H1 (cell line): ENCODE results near the gene UGT1A9. TPM values are rescaled to one million over a fixed set of nuclear protein-coding genes. Genes with fewer than 3 reads are reported as not detected.
"Not testable (repeated sequence)": the region's sequence is repeated elsewhere in the genome, so short reads cannot be mapped to it uniquely, and the experiment has no call there.

Experiments
- CTCF ChIA-PET: fragments of 300-600 bp; sonication (Branson Sonifier 250); formaldehyde crosslinking; loops from one replicate; lab custom pipeline; 2021; ENCODE audit not compliant: partially characterized antibody; lab: Charles Lee
- POLR2A ChIA-PET: fragments of 300-600 bp; sonication (Branson Sonifier 250); formaldehyde crosslinking; loops from one replicate; lab custom pipeline; 2021; ENCODE audit warnings: inconsistent platforms; ENCODE audit not compliant: partially characterized antibody; lab: Charles Lee
- DNase-seq, 2 experiments: peaks; one replicate each; pipeline versions ENCODE4 v3.0.0 to v3.0.0-alpha.2; 2010 to 2022; ENCODE audit warnings: low spot score in 2 of 2, low read depth in 1 of 2, mixed read lengths in 1 of 2
- FAIRE-seq: peaks from 2 replicates; lab custom pipeline; 2011; peaks lifted over from hg19 to GRCh38; lab: Jason Lieb, UNC
- H2AFZ ChIP-seq: 2 replicates; pipeline ENCODE4 v1.8.1; 2012; ENCODE audit warnings: low read length, inconsistent platforms
- H2AK5ac ChIP-seq: 2 replicates; pipeline ENCODE4 v1.6.1; 2013; ENCODE audit warnings: low read depth, low read length
- H2BK120ac ChIP-seq: replicated peaks from 2 replicates; pipeline ENCODE3; 2013; ENCODE audit warnings: low read depth, low read length, inconsistent platforms
- H2BK12ac ChIP-seq: 2 replicates; pipeline ENCODE4 v1.6.1; 2013; ENCODE audit warnings: low read depth, low read length
- H2BK15ac ChIP-seq: 2 replicates; pipeline ENCODE4 v1.6.1; 2013; ENCODE audit warnings: low read length
- H2BK20ac ChIP-seq: 2 replicates; pipeline ENCODE4 v1.6.1; 2013; ENCODE audit warnings: low read length
- H2BK5ac ChIP-seq: 2 replicates; pipeline ENCODE4 v1.6.1; 2013; ENCODE audit warnings: low read depth, low read length
- H3K14ac ChIP-seq: 2 replicates; pipeline ENCODE4 v1.6.1; 2013; ENCODE audit warnings: inconsistent platforms; ENCODE audit not compliant: insufficient read length
- H3K18ac ChIP-seq: 2 replicates; pipeline ENCODE4 v1.6.1; 2013; ENCODE audit warnings: low read length; ENCODE audit errors: extremely low read depth
- H3K23ac ChIP-seq: 2 replicates; pipeline ENCODE4 v1.6.1; 2013; ENCODE audit warnings: inconsistent platforms; ENCODE audit not compliant: insufficient read length
- H3K23me2 ChIP-seq: 2 replicates; pipeline ENCODE4 v1.6.1; 2013; ENCODE audit warnings: low read depth, low read length
- H3K27ac ChIP-seq: 2 replicates; pipeline ENCODE4 v1.6.1; 2011; ENCODE audit warnings: low read depth, low read length, inconsistent platforms
- H3K27me3 ChIP-seq, 4 experiments: replicated peaks in 1 of 4; 1 replicate in 1 of 4; 2 replicates in 3 of 4; pipeline versions ENCODE4 v1.6.1 to v1.8.1; 2011 to 2013; ENCODE audit warnings: low read length in 3 of 4, mild to moderate bottlenecking in 3 of 4, inconsistent platforms in 2 of 4, mixed read lengths in 2 of 4, moderate library complexity in 1 of 4; ENCODE audit not compliant: control insufficient read depth in 3 of 4, insufficient read depth in 3 of 4; ENCODE audit errors: extremely low read depth in 1 of 4
- H3K36me3 ChIP-seq, 4 experiments: 2 replicates each; pipeline versions ENCODE4 v1.6.1 to v1.8.1; 2011 to 2013; ENCODE audit warnings: mild to moderate bottlenecking in 4 of 4, low read length in 3 of 4, moderate library complexity in 2 of 4, control low read depth in 1 of 4, inconsistent platforms in 1 of 4; ENCODE audit not compliant: insufficient read depth in 4 of 4, control insufficient read depth in 2 of 4
- H3K4ac ChIP-seq: replicated peaks from 2 replicates; pipeline ENCODE3; 2013; ENCODE audit warnings: low read length, low read depth, mixed read lengths, inconsistent platforms; ENCODE audit not compliant: insufficient read length
- H3K4me1 ChIP-seq, 4 experiments: replicated peaks in 1 of 4; 1 replicate in 1 of 4; 2 replicates in 3 of 4; pipeline versions ENCODE4 v1.6.1 to v1.8.1; 2011 to 2013; ENCODE audit warnings: low read length in 3 of 4, inconsistent platforms in 2 of 4, mixed read lengths in 1 of 4; ENCODE audit not compliant: insufficient read depth in 4 of 4, control insufficient read depth in 3 of 4
- H3K4me2 ChIP-seq, 2 experiments: 2 replicates each; pipeline versions ENCODE4 v1.6.1 to v1.8.1; 2011 to 2013; ENCODE audit warnings: low read depth in 2 of 2, low read length in 2 of 2, control low read depth in 1 of 2, inconsistent platforms in 1 of 2, mild to moderate bottlenecking in 1 of 2; ENCODE audit not compliant: insufficient read depth in 1 of 2
- H3K4me3 ChIP-seq, 4 experiments: fragments of 200-600, 300-600 bp in 1 of 4; sonication (generic), shearing (Covaris generic), sonication (Bioruptor Twin) in 1 of 4; 2 replicates each; pipeline versions ENCODE4 v1.5.1 to v1.8.1; 2011 to 2016; ENCODE audit warnings: low read length in 4 of 4, low read depth in 3 of 4, control low read depth in 2 of 4, inconsistent platforms in 2 of 4, mild to moderate bottlenecking in 2 of 4, mixed read lengths in 1 of 4, moderate library complexity in 1 of 4; ENCODE audit not compliant: insufficient read depth in 2 of 4; ENCODE audit errors: extremely low read depth in 1 of 4
- H3K56ac ChIP-seq: replicated peaks from 2 replicates; pipeline ENCODE3; 2013; ENCODE audit warnings: low read depth, mild to moderate bottlenecking, mixed read lengths, low read length, inconsistent platforms; ENCODE audit not compliant: insufficient read length
- H3K79me1 ChIP-seq: 2 replicates; pipeline ENCODE4 v1.6.1; 2013; ENCODE audit warnings: low read depth, low read length, control low read depth
- H3K79me2 ChIP-seq, 2 experiments: 2 replicates each; pipeline versions ENCODE4 v1.6.1 to v1.8.1; 2012 to 2013; ENCODE audit warnings: low read length in 2 of 2, mild to moderate bottlenecking in 2 of 2, inconsistent platforms in 1 of 2; ENCODE audit not compliant: insufficient read depth in 2 of 2, control insufficient read depth in 1 of 2
- H3K9ac ChIP-seq, 4 experiments: replicated peaks in 1 of 4; 1 replicate in 1 of 4; 2 replicates in 3 of 4; pipeline versions ENCODE4 v1.6.1 to v1.8.1; 2011 to 2013; ENCODE audit warnings: low read depth in 3 of 4, low read length in 3 of 4, control low read depth in 2 of 4, mild to moderate bottlenecking in 2 of 4, moderate library complexity in 2 of 4, inconsistent platforms in 1 of 4; ENCODE audit errors: extremely low read depth in 1 of 4
- H3K9me3 ChIP-seq, 2 experiments: 2 replicates each; pipeline versions ENCODE4 v1.6.1 to v1.8.1; 2012 to 2013; ENCODE audit warnings: mild to moderate bottlenecking in 2 of 2, moderate library complexity in 2 of 2, control low read depth in 1 of 2, inconsistent platforms in 1 of 2, low read depth in 1 of 2, low read length in 1 of 2, mixed read lengths in 1 of 2; ENCODE audit not compliant: insufficient read depth in 2 of 2
- H4K20me1 ChIP-seq, 2 experiments: replicated peaks in 1 of 2; 2 replicates each; pipeline versions ENCODE3 to v1.8.1; 2011 to 2013; ENCODE audit warnings: inconsistent platforms in 2 of 2, low read length in 2 of 2, mild to moderate bottlenecking in 1 of 2; ENCODE audit not compliant: insufficient read depth in 2 of 2, control insufficient read depth in 1 of 2
- H4K5ac ChIP-seq: 2 replicates; pipeline ENCODE4 v1.6.1; 2013; ENCODE audit warnings: low read length, low read depth, mixed read lengths, inconsistent platforms; ENCODE audit not compliant: insufficient read length
- H4K8ac ChIP-seq: 2 replicates; pipeline ENCODE4 v1.8.0; 2013; ENCODE audit warnings: mild to moderate bottlenecking, moderate library complexity, low read length, inconsistent platforms; ENCODE audit not compliant: insufficient read depth; ENCODE audit errors: extremely low read depth
- H4K91ac ChIP-seq: replicated peaks from 2 replicates; pipeline ENCODE3; 2013; ENCODE audit warnings: low read length, mixed read lengths, inconsistent platforms; ENCODE audit not compliant: insufficient read length
- WGBS, 2 experiments: shearing (Covaris generic) in 1 of 2; methylation state at CpG; one replicate each; pipeline versions ENCODE4 v1.1.6 to v1.1.7; 2013 to 2015; ENCODE audit warnings: low lambda C conversion rate in 2 of 2, mixed read lengths in 2 of 2, inconsistent platforms in 1 of 2, low coverage in 1 of 2, missing lambda C conversion rate in 1 of 2; ENCODE audit not compliant: insufficient replicate concordance in 2 of 2, insufficient coverage in 1 of 2, insufficient read length in 1 of 2; ENCODE audit errors: extremely low coverage in 1 of 2, missing lambda C conversion rate in 1 of 2; 5-methylcytosine and 5-hydroxymethylcytosine counted together
- polyA plus RNA-seq, 7 experiments: library from polyadenylated mRNA; depleted of rRNA in 3 of 7; stranded (reverse) in 5 of 7; unstranded in 2 of 7; fragments of >200 nt in 5 of 7; fragments of 200-250 nt in 2 of 7; gene quantifications; 1 replicate in 5 of 7; 2 replicates in 1 of 7; 4 replicates in 1 of 7; pipeline versions ENCODE4 v1.2.1 to v1.2.3, GENCODE V29; 2011 to 2013; ENCODE audit warnings: missing spikeins in 2 of 7, mixed read lengths in 2 of 7
- total RNA-seq: library from RNA; stranded (reverse); fragmentation: NEBNext Ultra II Directional; extraction: Animal tissue kit (Norgen Biotek cat#: 25700); gene quantifications from 2 replicates; pipeline ENCODE4 v1.2.1, GENCODE V29; 2021

UGT1A9 gene
- total and polyA plus RNA-seq, 2 of the 8 experiments (the other 6 are each of a cell fraction or from before 2014, with no cell fraction given), result not detected

GRCh38 chr2:233736868-233737653, 65.4 kb downstream of the UGT1A9 start:
- DNase-seq, H3K4me1 ChIP-seq, H2AK5ac ChIP-seq, H2BK120ac ChIP-seq, H2BK12ac ChIP-seq, H3K27ac ChIP-seq, H3K79me1 ChIP-seq, H4K20me1 ChIP-seq, H3K18ac ChIP-seq, H3K4ac ChIP-seq, H3K27me3 ChIP-seq, H2BK20ac ChIP-seq, H3K14ac ChIP-seq, H2AFZ ChIP-seq, H4K91ac ChIP-seq, H3K4me3 ChIP-seq, H4K5ac ChIP-seq, H3K56ac ChIP-seq, H3K23ac ChIP-seq, H3K23me2 ChIP-seq, H4K8ac ChIP-seq, H2BK15ac ChIP-seq, H3K9ac ChIP-seq, H2BK5ac ChIP-seq, H3K4me2 ChIP-seq, FAIRE-seq, POLR2A ChIA-PET, H3K36me3 ChIP-seq, H3K79me2 ChIP-seq, H3K9me3 ChIP-seq: not testable (repeated sequence)
- 82% methylated on average over 14 of the region's 14 CpGs; no CpG with 5 or more reads in 1 of the 2 experiments for WGBS, 2 experiments
- CTCF ChIA-PET, result interaction anchor here (0.9 kb wide), 1 partner anchor 9 kb away, joined by 3 read pairs; the partner anchor contains the start of gene UGT1A3
